ENCODE measurements around the gene TESK1. TPM values are rescaled to one million over a fixed set of nuclear protein-coding genes. Genes with fewer than 3 reads are reported as not detected.
A peak's percentile ranks its signal among the peaks of the same experiment; 100 is the strongest.
"Not testable (repeated sequence)": the region's sequence is repeated elsewhere in the genome, so short reads cannot be mapped to it uniquely, and the experiment has no call there.

Gene TESK1
- total RNA-seq, 1 donor from 2014 or later: 5.2 TPM

DNA sequence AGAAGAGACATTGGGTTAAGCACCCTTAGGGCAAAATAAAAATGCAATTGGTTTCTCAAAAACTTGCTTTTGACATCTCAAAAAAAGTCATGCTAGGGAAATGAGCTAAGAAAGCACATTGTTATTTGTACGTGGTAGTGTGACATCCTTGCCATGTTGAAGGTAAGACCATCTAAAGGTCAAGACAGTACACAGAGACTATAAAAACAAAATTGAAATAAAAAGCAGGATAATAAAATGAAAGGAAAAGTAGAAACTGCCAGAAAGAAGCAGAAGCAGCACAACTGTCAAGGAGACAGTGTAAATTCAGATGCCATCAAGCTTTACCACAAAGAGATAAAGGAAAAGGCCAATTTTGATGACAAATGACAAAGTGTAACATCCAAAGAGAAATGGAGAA lies 34.2 kb downstream of the TESK1 start:
- peaks cover 11% of the 10 kb centered on the region for H3K36me3 Mint-ChIP-seq
- H3K9me3 Mint-ChIP-seq; H3K9ac ChIP-seq; H4K20me1 ChIP-seq (ENCODE audit: low read depth); H3K27ac Mint-ChIP-seq; H3K4me3 ChIP-seq; H3K36me3 ChIP-seq; H3K27me3 Mint-ChIP-seq (ENCODE audit: insufficient read depth, low read depth); H3K27ac ChIP-seq; H3F3A ChIP-seq (ENCODE audit: low read depth); H3K4me1 Mint-ChIP-seq; H3K4me1 ChIP-seq; H3K9me3 ChIP-seq (ENCODE audit: low read depth); H3K4me3 Mint-ChIP-seq; H3K79me2 ChIP-seq (ENCODE audit: low read depth); H2AFZ ChIP-seq (replicated peaks); DNase-seq (ENCODE audit: low spot score); H3K4me2 ChIP-seq; H3K27me3 ChIP-seq: not testable (repeated sequence)

DNA sequence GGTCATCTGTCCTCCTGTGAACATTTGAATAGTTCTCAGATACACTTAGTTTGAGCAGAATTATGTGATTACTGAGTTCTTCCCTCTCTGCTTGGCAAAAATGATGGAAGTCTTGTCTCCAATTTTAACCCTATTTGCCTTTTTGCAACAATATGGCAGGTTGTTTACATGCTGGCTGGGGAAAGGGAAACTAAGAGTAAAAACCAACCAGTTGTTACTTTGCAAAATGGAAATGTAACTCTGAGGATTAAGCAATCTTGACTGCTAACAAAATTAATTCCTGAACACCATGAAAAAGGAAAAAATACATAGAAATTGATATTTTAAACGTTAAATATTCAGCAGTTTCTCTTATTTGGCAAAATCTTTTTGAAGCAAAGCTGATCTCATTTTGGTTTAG lies 34.6 kb downstream of the TESK1 start:
- no peaks in the 10 kb centered on the region for H3K27me3 ChIP-seq
- H3K4me1 ChIP-seq: no peaks in the 10 kb centered on the region
- no peak overlapping the region for H3K27ac Mint-ChIP-seq
- H3K9me3 Mint-ChIP-seq: peaks cover 8% of the 10 kb centered on the region
- H3K4me3 Mint-ChIP-seq: no peak overlapping the region
- no peak for DNase-seq (ENCODE audit: low spot score)
- H3K4me3 ChIP-seq: no peak overlapping the region
- H3F3A ChIP-seq (ENCODE audit: low read depth): no peaks in the 10 kb centered on the region
- H3K9me3 ChIP-seq (ENCODE audit: low read depth): no peaks in the 10 kb centered on the region
- peaks cover under 1% of the 10 kb centered on the region for H3K27me3 Mint-ChIP-seq (ENCODE audit: insufficient read depth, low read depth)
- no peak overlapping the region for H3K9ac ChIP-seq
- no peak overlapping the region for H3K27ac ChIP-seq
- TF ChIP-seq EZH2phosphoT487 (IDR thresholded peaks at IDR 0.05): no peak
- TF ChIP-seq, protein P1, sequence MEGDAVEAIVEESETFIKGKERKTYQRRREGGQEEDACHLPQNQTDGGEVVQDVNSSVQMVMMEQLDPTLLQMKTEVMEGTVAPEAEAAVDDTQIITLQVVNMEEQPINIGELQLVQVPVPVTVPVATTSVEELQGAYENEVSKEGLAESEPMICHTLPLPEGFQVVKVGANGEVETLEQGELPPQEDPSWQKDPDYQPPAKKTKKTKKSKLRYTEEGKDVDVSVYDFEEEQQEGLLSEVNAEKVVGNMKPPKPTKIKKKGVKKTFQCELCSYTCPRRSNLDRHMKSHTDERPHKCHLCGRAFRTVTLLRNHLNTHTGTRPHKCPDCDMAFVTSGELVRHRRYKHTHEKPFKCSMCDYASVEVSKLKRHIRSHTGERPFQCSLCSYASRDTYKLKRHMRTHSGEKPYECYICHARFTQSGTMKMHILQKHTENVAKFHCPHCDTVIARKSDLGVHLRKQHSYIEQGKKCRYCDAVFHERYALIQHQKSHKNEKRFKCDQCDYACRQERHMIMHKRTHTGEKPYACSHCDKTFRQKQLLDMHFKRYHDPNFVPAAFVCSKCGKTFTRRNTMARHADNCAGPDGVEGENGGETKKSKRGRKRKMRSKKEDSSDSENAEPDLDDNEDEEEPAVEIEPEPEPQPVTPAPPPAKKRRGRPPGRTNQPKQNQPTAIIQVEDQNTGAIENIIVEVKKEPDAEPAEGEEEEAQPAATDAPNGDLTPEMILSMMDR (IDR thresholded peaks at IDR 0.05): no peak
- no peak for TF ChIP-seq EZH2 (IDR thresholded peaks at IDR 0.05)
- H2AFZ ChIP-seq (replicated peaks): no peak overlapping the region
- no peaks in the 10 kb centered on the region for H3K79me2 ChIP-seq (ENCODE audit: low read depth)
- H3K36me3 Mint-ChIP-seq: peaks cover 11% of the 10 kb centered on the region
- no peaks in the 10 kb centered on the region for H3K36me3 ChIP-seq
- H3K4me2 ChIP-seq: no peak overlapping the region
- no peaks in the 10 kb centered on the region for H4K20me1 ChIP-seq (ENCODE audit: low read depth)
- H3K4me1 Mint-ChIP-seq: peaks cover 4% of the 10 kb centered on the region

DNA sequence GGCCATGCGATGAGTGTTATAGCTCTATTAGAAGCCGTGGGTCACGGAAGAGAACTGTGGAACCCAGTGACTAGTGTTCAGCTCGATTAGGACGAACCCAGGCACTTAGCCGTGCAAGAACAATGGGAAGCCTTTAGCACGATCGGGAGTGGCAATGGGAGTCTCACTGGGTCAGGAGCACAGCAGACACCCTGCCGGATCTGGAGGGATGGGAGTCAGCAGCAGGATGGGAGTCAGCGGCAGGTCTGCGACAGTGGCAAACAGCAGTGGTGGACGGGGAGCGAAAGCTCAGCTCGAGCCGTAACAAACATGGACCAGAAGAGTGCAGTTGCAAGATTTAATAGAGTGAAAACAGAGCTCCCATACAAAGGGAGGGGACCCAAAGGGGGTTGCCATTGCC lies 35.4 kb downstream of the TESK1 start:
- H3K4me3 Mint-ChIP-seq: peak overlapping the region; percentile 52
- not testable (repeated sequence) for H3K4me2 ChIP-seq; DNase-seq (ENCODE audit: low spot score); H3F3A ChIP-seq (ENCODE audit: low read depth); H3K9ac ChIP-seq; H3K4me3 ChIP-seq; H3K9me3 ChIP-seq (ENCODE audit: low read depth); H3K4me1 Mint-ChIP-seq; H3K27ac Mint-ChIP-seq; H3K9me3 Mint-ChIP-seq; H3K36me3 ChIP-seq; H3K27me3 ChIP-seq; H4K20me1 ChIP-seq (ENCODE audit: low read depth); H2AFZ ChIP-seq (replicated peaks); H3K79me2 ChIP-seq (ENCODE audit: low read depth); H3K27me3 Mint-ChIP-seq (ENCODE audit: insufficient read depth, low read depth); H3K4me1 ChIP-seq; H3K27ac ChIP-seq
- peaks cover 11% of the 10 kb centered on the region for H3K36me3 Mint-ChIP-seq

DNA sequence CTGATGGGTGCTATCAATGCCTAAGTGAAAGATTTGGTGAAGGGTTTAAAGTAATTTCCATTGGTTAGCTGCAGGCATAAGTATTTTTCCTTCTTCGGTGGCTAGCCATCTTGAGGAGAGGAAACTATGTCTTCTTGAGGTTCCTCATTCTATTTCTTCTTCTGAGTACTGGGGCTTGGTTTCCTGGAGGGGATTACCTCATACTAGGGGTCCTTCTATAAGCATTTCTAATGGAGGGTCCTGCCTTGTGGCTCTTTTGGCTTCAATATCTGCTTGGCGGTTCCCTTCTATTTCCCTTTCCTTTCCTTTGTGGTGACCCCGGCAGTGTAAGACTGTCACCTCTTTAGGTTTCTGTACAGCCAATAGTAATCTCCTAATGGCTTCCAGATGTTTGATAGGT lies 36.4 kb downstream of the TESK1 start:
- not testable (repeated sequence) for H2AFZ ChIP-seq (replicated peaks); H3K4me1 Mint-ChIP-seq; H4K20me1 ChIP-seq (ENCODE audit: low read depth); H3K27ac ChIP-seq; H3K9me3 Mint-ChIP-seq; H3K4me1 ChIP-seq; H3K4me3 Mint-ChIP-seq; H3K27ac Mint-ChIP-seq; H3K9ac ChIP-seq; H3K4me3 ChIP-seq; H3F3A ChIP-seq (ENCODE audit: low read depth); H3K4me2 ChIP-seq; DNase-seq (ENCODE audit: low spot score); H3K79me2 ChIP-seq (ENCODE audit: low read depth); H3K27me3 ChIP-seq; H3K27me3 Mint-ChIP-seq (ENCODE audit: insufficient read depth, low read depth); H3K36me3 ChIP-seq; H3K9me3 ChIP-seq (ENCODE audit: low read depth)
- H3K36me3 Mint-ChIP-seq: peaks cover 11% of the 10 kb centered on the region

GRCh38 chr9:35643046-35643445 lies 38.0 kb downstream of the TESK1 start:
- DNase-seq (ENCODE audit: low spot score): no peak
- Histone ChIP-seq H3K27ac (no peak overlapping the region), H3K9ac (no peak overlapping the region), H3K36me3 (no peaks in the 10 kb centered on the region), H3K79me2 (ENCODE audit: low read depth) (no peaks in the 10 kb centered on the region), H3K4me1 (peaks cover 8% of the 10 kb centered on the region), H3F3A (ENCODE audit: low read depth) (peaks cover 16% of the 10 kb centered on the region), H3K27me3 (peaks cover 10% of the 10 kb centered on the region), H2AFZ (replicated peaks) (no peak overlapping the region), H3K4me2 (no peak overlapping the region), H4K20me1 (ENCODE audit: low read depth) (no peaks in the 10 kb centered on the region), H3K9me3 (ENCODE audit: low read depth) (no peaks in the 10 kb centered on the region), H3K4me3 (no peak overlapping the region)
- peaks cover 8% of the 10 kb centered on the region for H3K9me3 Mint-ChIP-seq
- peaks cover 10% of the 10 kb centered on the region for H3K27me3 Mint-ChIP-seq (ENCODE audit: insufficient read depth, low read depth)
- peaks cover 11% of the 10 kb centered on the region for H3K36me3 Mint-ChIP-seq
- TF ChIP-seq EZH2phosphoT487 (IDR thresholded peaks at IDR 0.05) (no peak), EZH2 (IDR thresholded peaks at IDR 0.05) (no peak)
- TF ChIP-seq, protein P1 (IDR thresholded peaks at IDR 0.05): no peak
- H3K4me1 Mint-ChIP-seq: peaks cover 18% of the 10 kb centered on the region
- H3K4me3 Mint-ChIP-seq: no peak overlapping the region
- no peak overlapping the region for H3K27ac Mint-ChIP-seq

DNA sequence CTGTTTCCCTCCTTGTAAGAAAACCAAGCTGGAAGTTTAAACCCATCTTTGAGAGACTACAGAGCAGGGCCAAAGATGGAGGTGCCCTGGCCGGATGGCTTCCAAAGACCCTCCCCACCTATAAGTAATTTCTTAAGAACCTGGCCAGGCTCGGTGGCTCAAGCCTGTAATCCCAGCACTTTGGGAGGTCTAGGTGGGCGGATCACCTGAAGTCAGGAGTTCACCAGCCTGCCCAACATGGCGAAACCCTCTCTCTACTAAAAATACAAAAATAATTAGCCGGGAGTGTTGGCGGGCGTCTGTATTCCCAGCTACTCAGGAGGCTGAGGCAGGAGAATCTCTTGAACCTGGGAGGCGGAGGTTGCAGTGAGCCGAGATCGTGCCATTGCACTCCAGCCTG lies 40.7 kb downstream of the TESK1 start:
- peak overlapping the region; percentile 63 for H3K4me3 ChIP-seq
- not testable (repeated sequence) for DNase-seq (ENCODE audit: low spot score)

More for the DNA sequence above, 40.7 kb downstream of the TESK1 start:
- H3K27ac Mint-ChIP-seq; H4K20me1 ChIP-seq (ENCODE audit: low read depth); H3K36me3 Mint-ChIP-seq; H3K79me2 ChIP-seq (ENCODE audit: low read depth); H3K27ac ChIP-seq; H3K9me3 ChIP-seq (ENCODE audit: low read depth); H3K9me3 Mint-ChIP-seq; H3K9ac ChIP-seq; H3K36me3 ChIP-seq: not testable (repeated sequence)
- peaks cover 17% of the 10 kb centered on the region for H3F3A ChIP-seq (ENCODE audit: low read depth)
- H2AFZ ChIP-seq (replicated peaks): peak overlapping the region; percentile 75
- peak overlapping the region; percentile 80 for H3K4me2 ChIP-seq
- H3K27me3 ChIP-seq: peaks cover 14% of the 10 kb centered on the region
- Mint-ChIP-seq H3K4me1 (peaks cover 26% of the 10 kb centered on the region), H3K4me3 (peak overlapping the region; percentile 90), H3K27me3 (ENCODE audit: insufficient read depth, low read depth) (peaks cover 13% of the 10 kb centered on the region)
- H3K4me1 ChIP-seq: peaks cover 13% of the 10 kb centered on the region

All from neural progenitor cell (in vitro differentiated cells).